Neural progenitor cell (in vitro differentiated cells): ENCODE data around the gene SPINK6. TPM values are rescaled to one million over a fixed set of nuclear protein-coding genes. Genes with fewer than 3 reads are reported as not detected.

ENCODE experiments used
- DNase-seq: peaks from one replicate; pipeline ENCODE4 v3.0.0-alpha.2; 2016; ENCODE audit warnings: low spot score
- H2AFZ ChIP-seq: fragments of 200-600 bp; sonication (generic); replicated peaks from 2 replicates; pipeline ENCODE4 v1.6.1; 2016; ENCODE audit warnings: antibody characterized with exemption
- H3F3A ChIP-seq: fragments of 200-600 bp; sonication (generic); 2 replicates; pipeline ENCODE4 v1.6.1; 2016; ENCODE audit warnings: antibody characterized with exemption, low read depth
- H3K27ac ChIP-seq: fragments of 200-600 bp; sonication (generic); 2 replicates; pipeline ENCODE4 v1.5.1; 2016; ENCODE audit warnings: mild to moderate bottlenecking
- H3K27me3 ChIP-seq: fragments of 200-600 bp; sonication (generic); 2 replicates; pipeline ENCODE4 v1.6.1; 2016; ENCODE audit warnings: mild to moderate bottlenecking, moderate library complexity
- H3K36me3 ChIP-seq: fragments of 200-600 bp; sonication (generic); 2 replicates; pipeline ENCODE4 v1.5.1; 2016
- H3K4me1 ChIP-seq: fragments of 200-600 bp; sonication (generic); 2 replicates; pipeline ENCODE4 v1.6.1; 2016; ENCODE audit warnings: mixed run types
- H3K4me2 ChIP-seq: fragments of 200-600 bp; sonication (generic); 2 replicates; pipeline ENCODE4 v1.6.1; 2016
- H3K4me3 ChIP-seq: fragments of 200-600 bp; sonication (generic); 2 replicates; pipeline ENCODE4 v1.5.1; 2016
- H3K79me2 ChIP-seq: fragments of 200-600 bp; sonication (generic); 2 replicates; pipeline ENCODE4 v1.6.1; 2016; ENCODE audit warnings: low read depth
- H3K9ac ChIP-seq: fragments of 200-600 bp; sonication (generic); 2 replicates; pipeline ENCODE4 v1.6.1; 2016
- H3K9me3 ChIP-seq: fragments of 200-600 bp; sonication (generic); 2 replicates; pipeline ENCODE4 v1.5.1; 2016; ENCODE audit warnings: low read depth
- H4K20me1 ChIP-seq: fragments of 200-600 bp; sonication (generic); 2 replicates; pipeline ENCODE4 v1.6.1; 2016; ENCODE audit warnings: low read depth
- H3K27ac Mint-ChIP-seq: 3 replicates; pipeline ENCODE4 v1.8.0; 2021; ENCODE audit warnings: mixed read lengths
- H3K27me3 Mint-ChIP-seq: 2 replicates; pipeline ENCODE4 v1.8.0; 2022; ENCODE audit warnings: low read depth, mild to moderate bottlenecking, inconsistent platforms, moderate library complexity, mixed read lengths; ENCODE audit not compliant: insufficient read depth
- H3K36me3 Mint-ChIP-seq: 3 replicates; pipeline ENCODE4 v1.8.0; 2021; ENCODE audit warnings: mixed read lengths
- H3K4me1 Mint-ChIP-seq: 3 replicates; pipeline ENCODE4 v1.8.0; 2021; ENCODE audit warnings: mixed read lengths
- H3K4me3 Mint-ChIP-seq: 3 replicates; pipeline ENCODE4 v1.8.0; 2021; ENCODE audit warnings: mild to moderate bottlenecking, moderate library complexity, mixed read lengths
- H3K9me3 Mint-ChIP-seq: 3 replicates; pipeline ENCODE4 v1.8.0; 2020; ENCODE audit warnings: mixed read lengths
- CTCF ChIP-seq: fragments of 200-600 bp; sonication (generic); IDR thresholded peaks from 2 replicates; pipeline ENCODE4 v1.5.1; 2017; ENCODE audit warnings: antibody characterized with exemption, mild to moderate bottlenecking
- EZH2 ChIP-seq: fragments of 200-600 bp; sonication (generic); IDR thresholded peaks from 2 replicates; pipeline ENCODE4 v1.6.1; 2017; ENCODE audit warnings: antibody characterized with exemption, mild to moderate bottlenecking, moderate library complexity
- EZH2phosphoT487 ChIP-seq: fragments of 200-600 bp; sonication (generic); IDR thresholded peaks from 2 replicates; pipeline ENCODE4 v1.6.1; 2017; ENCODE audit warnings: antibody characterized with exemption
- total RNA-seq: library from RNA; depleted of rRNA; stranded (reverse); fragments of >200 nt; gene quantifications from 2 replicates; pipeline ENCODE4 v1.2.3, GENCODE V29; 2015; ENCODE audit warnings: low replicate concordance

SPINK6 gene
- total RNA-seq, 1 donor from 2014 or later: not detected

GRCh38 chr5:148230240-148230639 lies 27.4 kb downstream of the SPINK6 start:
- Histone ChIP-seq H3K9me3 (no peaks in the 10 kb centered on the region), H3K79me2 (no peaks in the 10 kb centered on the region), H4K20me1 (no peaks in the 10 kb centered on the region), H3K36me3 (no peaks in the 10 kb centered on the region), H3K4me2 (no peak overlapping the region), H3K4me1 (no peaks in the 10 kb centered on the region), H3F3A (no peaks in the 10 kb centered on the region), H2AFZ (no peak overlapping the region), H3K27ac (no peak overlapping the region), H3K27me3 (no peaks in the 10 kb centered on the region), H3K4me3 (no peak overlapping the region), H3K9ac (no peak overlapping the region)
- H3K27ac Mint-ChIP-seq: no peak overlapping the region
- DNase-seq: no peak
- TF ChIP-seq EZH2phosphoT487: no peak
- TF ChIP-seq EZH2: no peak
- TF ChIP-seq CTCF: no peak
- no peak overlapping the region for H3K4me3 Mint-ChIP-seq
- H3K36me3 Mint-ChIP-seq: no peaks in the 10 kb centered on the region
- peaks cover 4% of the 10 kb centered on the region for H3K4me1 Mint-ChIP-seq
- peaks cover 2% of the 10 kb centered on the region for H3K9me3 Mint-ChIP-seq
- H3K27me3 Mint-ChIP-seq: no peaks in the 10 kb centered on the region

GRCh38 chr5:148237785-148238417 lies 35.1 kb downstream of the SPINK6 start:
- Histone ChIP-seq H3K79me2 (no peaks in the 10 kb centered on the region), H3K27me3 (peaks cover 21% of the 10 kb centered on the region), H3K36me3 (no peaks in the 10 kb centered on the region), H3K9me3 (no peaks in the 10 kb centered on the region), H3K4me3 (no peak overlapping the region), H3K4me1 (no peaks in the 10 kb centered on the region), H4K20me1 (no peaks in the 10 kb centered on the region), H3K27ac (no peak overlapping the region), H3F3A (no peaks in the 10 kb centered on the region), H2AFZ (no peak overlapping the region), H3K4me2 (no peak overlapping the region), H3K9ac (no peak overlapping the region)
- no peaks in the 10 kb centered on the region for H3K27me3 Mint-ChIP-seq
- no peak for DNase-seq
- H3K27ac Mint-ChIP-seq: no peak overlapping the region
- no peak overlapping the region for H3K4me3 Mint-ChIP-seq
- TF ChIP-seq EZH2phosphoT487 (no peak), EZH2 (no peak), CTCF (no peak)
- H3K9me3 Mint-ChIP-seq: no peaks in the 10 kb centered on the region
- H3K4me1 Mint-ChIP-seq: no peaks in the 10 kb centered on the region
- no peaks in the 10 kb centered on the region for H3K36me3 Mint-ChIP-seq

- Mint-ChIP-seq H3K4me1 (no peaks in the 10 kb centered on the region), H3K27me3 (no peaks in the 10 kb centered on the region), H3K4me3 (no peak within 1 kb of the TSS), H3K36me3 (no peaks in the 10 kb centered on the region), H3K9me3 (no peaks in the 10 kb centered on the region), H3K27ac (no peak within 1 kb of the TSS)
- H3K4me3 ChIP-seq: no peak within 1 kb of the TSS
- no peaks in the 10 kb centered on the region for H4K20me1 ChIP-seq
- no peaks in the 10 kb centered on the region for H3F3A ChIP-seq
- no peaks in the 10 kb centered on the region for H3K9me3 ChIP-seq
- no peak for DNase-seq
- H3K4me1 ChIP-seq: no peaks in the 10 kb centered on the region
- H3K27me3 ChIP-seq: peaks cover 21% of the 10 kb centered on the region
- TF ChIP-seq EZH2phosphoT487: no peak
- no peak for TF ChIP-seq EZH2
- no peak for TF ChIP-seq CTCF
- H3K27ac ChIP-seq: no peak within 1 kb of the TSS
- H3K79me2 ChIP-seq: no peaks in the 10 kb centered on the region
- no peak within 1 kb of the TSS for H3K4me2 ChIP-seq
- H3K9ac ChIP-seq: no peak within 1 kb of the TSS
- H3K36me3 ChIP-seq: no peaks in the 10 kb centered on the region
- no peak within 1 kb of the TSS for H2AFZ ChIP-seq
Observed at GRCh38 chr5:148238418-148238794, 35.6 kb downstream of the SPINK6 start, which contains the start of gene MARCOL. Gene MARCOL (plus strand): TSS chr5:148238525. CDS start chr5:148238598, 73 bp downstream.
